OCI-LY7 (cell line): ENCODE data around the gene ERCC6L.

Experiments used
- EZH2phosphoT487 ChIP-seq: fragments of 200-600 bp; sonication (generic); IDR thresholded peaks from 2 replicates; pipeline ENCODE4 v1.6.1; 2018; ENCODE audit warnings: low read depth, borderline replicate concordance, mild to moderate bottlenecking, mixed run types, antibody characterized with exemption, low read length, moderate library complexity, mixed read lengths
- TF ChIP-seq, protein P1 (sequence below): fragments of 200-600 bp; sonication (generic); conservative IDR thresholded peaks from 2 replicates; pipeline ENCODE4 v1.5.1; 2014; ENCODE audit warnings: mild to moderate bottlenecking, antibody characterized with exemption, low read length, moderate library complexity, mixed read lengths

DNA sequence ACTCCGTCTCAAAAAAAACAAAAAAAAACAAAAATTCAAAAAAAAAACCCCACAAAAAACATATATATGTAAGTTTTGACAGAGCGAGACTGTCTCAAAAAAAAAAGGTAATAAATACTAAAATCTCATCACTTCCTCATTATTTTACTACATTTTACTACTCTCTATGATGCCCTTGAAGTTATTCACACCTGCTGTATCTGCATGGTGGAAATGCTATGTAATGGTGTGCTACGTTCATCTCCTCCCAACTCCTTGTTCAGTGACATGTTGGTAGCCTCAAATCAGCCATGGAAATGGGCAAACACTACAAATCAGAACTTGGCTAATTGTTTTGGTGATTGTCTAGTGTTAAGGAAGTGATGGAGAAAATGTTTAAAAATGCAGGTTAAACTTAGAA is 26.4 kb upstream of the ERCC6L start:
- TF ChIP-seq, protein P1, sequence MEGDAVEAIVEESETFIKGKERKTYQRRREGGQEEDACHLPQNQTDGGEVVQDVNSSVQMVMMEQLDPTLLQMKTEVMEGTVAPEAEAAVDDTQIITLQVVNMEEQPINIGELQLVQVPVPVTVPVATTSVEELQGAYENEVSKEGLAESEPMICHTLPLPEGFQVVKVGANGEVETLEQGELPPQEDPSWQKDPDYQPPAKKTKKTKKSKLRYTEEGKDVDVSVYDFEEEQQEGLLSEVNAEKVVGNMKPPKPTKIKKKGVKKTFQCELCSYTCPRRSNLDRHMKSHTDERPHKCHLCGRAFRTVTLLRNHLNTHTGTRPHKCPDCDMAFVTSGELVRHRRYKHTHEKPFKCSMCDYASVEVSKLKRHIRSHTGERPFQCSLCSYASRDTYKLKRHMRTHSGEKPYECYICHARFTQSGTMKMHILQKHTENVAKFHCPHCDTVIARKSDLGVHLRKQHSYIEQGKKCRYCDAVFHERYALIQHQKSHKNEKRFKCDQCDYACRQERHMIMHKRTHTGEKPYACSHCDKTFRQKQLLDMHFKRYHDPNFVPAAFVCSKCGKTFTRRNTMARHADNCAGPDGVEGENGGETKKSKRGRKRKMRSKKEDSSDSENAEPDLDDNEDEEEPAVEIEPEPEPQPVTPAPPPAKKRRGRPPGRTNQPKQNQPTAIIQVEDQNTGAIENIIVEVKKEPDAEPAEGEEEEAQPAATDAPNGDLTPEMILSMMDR, result no peak
- no peak for TF ChIP-seq EZH2phosphoT487
